Measurements from ENCODE around the gene CUTA.
A peak's percentile ranks its signal among the peaks of the same experiment; 100 is the strongest.

CUTA gene

DNA sequence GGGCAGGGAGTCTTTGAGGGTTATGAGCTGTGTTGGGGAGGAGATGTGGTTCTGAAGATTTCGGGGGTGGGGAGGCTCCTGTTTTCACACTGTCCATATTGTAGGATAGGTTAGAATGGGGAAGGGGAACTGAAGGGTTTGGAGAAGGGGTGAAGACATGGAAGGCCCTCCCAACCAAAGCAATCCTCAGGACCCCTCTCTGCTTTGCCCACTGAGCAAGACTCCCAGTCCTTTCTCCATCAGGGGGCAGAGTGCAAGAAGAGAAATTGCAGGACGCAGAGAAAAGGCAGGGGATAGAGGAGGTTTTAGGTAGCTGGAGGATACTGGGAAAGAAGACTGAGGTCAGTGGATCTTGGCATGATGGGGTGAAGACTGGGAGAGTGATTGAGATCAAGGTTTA lies 5.9 kb upstream of the CUTA start:
- DNase-seq (ENCODE audit: low read depth in 2 of 2), result no peak

DNA sequence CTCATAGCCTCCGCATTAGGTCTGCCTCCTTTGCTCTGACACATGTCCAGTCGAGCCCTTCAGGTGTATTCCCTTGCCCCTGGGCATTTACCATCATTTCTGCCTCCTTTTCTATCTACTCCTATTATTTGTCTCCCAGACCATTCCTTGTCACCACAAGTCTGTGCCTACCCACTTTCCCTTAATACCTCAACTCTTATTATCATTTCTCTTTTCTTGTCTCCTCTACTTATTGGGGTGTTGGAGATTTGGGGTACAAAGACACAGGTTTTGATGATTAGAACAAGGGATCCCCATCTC lies 3.4 kb upstream of the CUTA start:
- DNase-seq (ENCODE audit: low read depth in 2 of 2), result no peak

DNA sequence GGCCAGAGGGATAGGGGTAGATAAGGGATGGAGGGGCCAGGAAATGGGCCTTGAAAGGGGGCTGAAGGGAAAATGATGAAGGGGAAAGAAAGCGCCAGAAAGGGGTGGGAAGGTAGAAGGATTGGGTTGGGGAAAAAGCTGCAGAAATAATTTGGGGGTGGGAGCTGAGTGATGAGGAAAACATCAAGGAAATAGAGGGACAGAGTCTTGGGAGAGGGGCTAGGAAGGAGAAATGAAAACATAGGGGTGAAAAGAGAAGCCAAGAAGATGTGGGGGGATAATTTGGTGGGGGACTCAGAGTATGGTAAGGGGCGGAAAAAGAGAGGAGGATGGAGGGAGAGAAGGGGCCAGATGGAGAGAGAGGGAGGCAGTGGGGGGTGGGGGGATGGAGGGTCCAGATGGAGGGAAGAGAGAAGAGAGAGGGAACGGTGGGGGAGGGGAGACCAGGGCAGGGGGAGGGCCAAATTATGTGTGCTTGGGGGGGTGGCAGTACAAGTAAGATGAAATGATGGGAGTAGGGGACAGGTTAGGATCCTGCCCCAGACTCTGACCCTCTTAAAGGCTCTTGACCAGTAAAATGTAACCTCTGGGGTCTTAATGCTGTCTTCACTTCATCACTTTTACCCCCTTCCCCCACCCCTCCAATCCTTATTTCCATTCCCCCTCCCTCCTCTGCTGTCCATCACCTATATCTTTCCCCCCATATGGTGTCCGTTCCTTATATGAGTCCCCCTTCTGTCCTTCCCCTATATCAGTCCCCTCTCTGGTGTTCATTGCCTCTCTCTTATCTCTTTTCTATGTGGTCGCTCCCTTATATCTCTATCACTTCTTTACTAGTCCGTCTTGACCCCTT lies 2.8 kb upstream of the CUTA start:
- DNase-seq (ENCODE audit: low read depth in 2 of 2), result no peak

DNA sequence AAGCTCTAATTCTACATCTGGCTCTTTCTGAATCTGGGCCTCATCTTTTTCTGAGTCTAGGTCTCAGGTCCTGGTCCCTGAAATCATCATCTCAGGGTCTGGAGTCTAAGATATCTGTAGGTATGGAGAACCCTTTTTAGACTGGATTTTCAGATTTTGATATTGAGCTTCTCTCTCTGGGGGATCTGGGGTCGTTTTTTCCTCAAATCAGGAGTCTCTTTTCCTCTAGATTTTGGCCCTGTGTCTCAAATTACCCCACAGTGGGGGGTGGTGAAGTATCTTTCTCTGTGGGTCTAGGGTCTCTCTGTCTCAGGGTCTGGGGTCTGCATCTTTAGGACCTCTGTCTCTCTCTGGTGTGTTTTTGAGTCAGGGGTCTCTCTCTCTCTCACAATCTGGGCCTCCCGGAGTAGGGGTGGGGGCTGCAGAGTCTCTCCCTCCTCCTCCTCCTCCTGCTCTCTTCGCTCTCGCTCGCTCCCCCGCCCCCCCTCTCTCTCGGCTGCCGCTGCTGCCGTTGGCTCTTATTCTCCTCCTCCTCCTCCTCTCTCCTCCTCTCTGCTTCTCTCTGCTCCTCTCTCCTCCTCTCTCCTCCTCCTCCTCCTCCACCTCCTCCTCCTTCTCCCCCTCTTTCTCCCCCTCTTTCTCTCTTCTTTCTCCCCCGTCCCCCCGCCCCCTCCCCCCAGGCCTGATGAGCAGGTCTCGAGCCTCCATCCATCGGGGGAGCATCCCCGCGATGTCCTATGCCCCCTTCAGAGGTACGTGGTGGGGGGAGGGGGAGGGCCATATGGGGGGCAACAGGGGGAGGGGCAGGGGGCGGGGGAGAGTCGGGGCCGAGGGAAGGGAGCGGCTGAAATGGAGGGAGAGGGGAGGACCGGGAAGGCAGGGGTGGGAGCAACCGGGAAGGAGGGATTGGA lies 1.9 kb upstream of the CUTA start, which contains the start of gene SYNGAP1:
Gene SYNGAP1, plus strand, starts transcription at position 486 of the 911 bp plus-strand sequence. Its CDS starts 200 bp downstream, at position 686.
- DNase-seq (ENCODE audit: low read depth in 2 of 2), result no peak

DNA sequence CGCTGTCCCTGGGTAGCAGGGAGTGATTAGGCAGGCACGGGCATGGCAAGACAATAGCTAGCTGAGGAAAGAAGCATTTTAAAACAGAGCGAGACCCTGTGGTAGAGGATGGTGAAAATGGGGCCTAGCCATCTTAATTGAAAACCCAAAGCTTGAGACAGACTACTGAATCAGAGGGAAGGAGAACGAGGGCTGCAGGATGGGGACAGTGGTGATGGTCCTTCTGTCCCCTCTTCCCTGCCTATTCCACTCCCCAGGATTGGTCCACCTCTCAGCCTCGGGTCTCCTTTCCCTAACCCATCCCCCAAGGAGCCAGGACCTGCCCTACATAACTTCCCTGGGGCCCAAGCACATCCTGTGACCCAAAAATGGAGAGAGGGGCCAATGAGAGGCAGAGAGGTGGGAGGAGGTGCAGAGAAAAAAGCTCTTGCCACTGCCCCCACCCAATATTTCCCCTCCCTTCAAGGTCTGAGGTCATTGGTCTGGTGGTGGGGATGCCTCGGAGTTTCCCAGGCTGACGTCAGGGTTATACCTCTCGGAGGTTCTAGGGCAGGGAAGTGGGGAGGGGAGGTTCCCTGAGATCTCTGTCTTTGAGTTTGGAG lies 884 bp upstream of the CUTA start:
- peak in 1 of 2 donors; percentile 47 for DNase-seq (ENCODE audit: low read depth in 2 of 2)

DNA sequence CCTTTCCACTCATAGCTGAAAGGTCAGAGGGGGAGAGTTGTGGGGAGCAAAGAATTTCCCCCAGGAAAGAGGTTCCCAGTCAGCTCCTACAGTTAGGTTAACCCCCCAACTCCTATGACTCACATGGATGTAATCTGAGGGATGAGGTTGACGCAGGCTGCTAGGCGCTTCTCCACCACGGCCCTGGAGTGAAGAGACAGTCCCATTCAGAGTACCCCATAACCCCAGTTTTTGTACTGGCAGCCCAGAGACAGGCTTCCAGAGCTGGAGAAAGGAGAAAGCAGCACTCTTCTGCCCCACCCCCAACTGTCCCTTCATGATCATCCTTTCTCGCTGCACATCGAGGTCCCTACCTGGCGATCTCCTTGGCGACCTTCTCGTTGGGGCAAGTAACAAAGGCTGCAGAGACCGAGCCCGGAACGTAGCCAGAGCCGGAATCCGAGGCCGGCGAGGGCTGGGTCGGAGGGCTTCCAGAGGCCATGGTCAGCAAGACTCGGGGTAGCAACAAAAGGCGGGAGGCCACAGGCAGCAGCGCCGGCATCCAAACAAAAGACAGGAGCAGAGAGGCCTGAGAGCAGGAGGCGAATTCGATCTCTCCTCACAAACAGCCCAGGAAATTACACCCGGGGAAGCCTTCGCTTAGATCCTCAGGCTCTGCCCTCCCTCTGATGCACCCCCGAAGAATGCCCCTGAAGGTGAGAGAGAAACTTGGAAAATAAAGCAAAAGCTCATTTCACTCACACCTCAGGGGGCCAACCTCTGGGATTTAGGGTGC lies 592 bp downstream of the CUTA start:
- DNase-seq (ENCODE audit: low read depth in 2 of 2), result no peak

DNA sequence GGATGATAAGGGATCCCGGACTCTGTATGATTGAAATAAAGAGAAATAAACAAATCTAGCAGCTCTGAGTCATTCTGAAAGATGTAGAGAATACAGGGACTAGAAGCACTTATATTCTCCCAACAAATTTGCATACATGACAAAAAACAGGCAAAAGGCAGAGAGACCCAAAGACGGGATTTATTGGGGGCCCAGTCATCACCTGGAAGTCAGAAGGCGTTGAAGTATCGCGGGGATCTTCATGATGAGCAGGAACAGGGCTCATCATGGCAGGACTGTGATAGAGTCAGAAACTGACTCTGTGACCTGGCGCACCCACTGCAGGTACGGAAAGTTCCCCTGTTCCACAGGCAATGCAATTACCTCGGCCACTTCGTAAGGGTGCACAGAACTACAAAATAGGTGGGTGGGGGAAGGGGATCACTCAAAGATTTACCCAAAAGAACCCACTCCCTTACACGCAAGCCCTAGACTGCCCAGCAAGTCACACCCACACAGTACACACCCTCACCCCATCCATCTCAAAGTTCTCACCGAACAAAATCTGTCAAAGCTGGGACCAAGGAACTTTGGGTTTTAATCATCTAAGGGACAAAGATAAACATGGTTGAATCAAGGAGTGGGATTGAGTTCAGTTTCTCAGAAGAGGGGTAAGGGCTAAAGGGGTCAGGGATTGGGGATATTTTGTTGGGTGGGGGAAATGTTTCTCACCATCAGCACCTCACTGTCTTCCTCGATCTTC lies 1.4 kb downstream of the CUTA start:
- DNase-seq (ENCODE audit: low read depth in 2 of 2), result no peak

DNA sequence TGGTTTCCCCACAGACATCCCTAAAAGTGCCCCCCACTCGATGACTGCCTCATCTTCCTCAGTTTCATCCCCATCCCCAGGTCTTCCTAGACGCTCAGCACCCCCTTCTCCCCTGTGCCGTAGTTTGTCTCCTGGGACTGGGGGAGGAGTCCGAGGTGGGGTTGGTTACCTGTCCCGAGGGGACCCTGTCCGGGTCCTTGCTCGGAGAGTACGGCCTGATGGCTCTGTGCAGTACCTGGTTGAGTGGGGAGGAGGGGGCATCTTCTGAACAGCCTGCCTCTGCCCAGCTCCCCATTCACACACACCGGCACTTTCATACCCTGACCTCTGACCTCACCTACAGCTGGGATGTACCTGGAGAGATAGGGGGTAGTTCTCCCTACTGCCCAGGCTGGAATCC lies 2.1 kb downstream of the CUTA start:
- no peak for DNase-seq (ENCODE audit: low read depth in 2 of 2)

DNA sequence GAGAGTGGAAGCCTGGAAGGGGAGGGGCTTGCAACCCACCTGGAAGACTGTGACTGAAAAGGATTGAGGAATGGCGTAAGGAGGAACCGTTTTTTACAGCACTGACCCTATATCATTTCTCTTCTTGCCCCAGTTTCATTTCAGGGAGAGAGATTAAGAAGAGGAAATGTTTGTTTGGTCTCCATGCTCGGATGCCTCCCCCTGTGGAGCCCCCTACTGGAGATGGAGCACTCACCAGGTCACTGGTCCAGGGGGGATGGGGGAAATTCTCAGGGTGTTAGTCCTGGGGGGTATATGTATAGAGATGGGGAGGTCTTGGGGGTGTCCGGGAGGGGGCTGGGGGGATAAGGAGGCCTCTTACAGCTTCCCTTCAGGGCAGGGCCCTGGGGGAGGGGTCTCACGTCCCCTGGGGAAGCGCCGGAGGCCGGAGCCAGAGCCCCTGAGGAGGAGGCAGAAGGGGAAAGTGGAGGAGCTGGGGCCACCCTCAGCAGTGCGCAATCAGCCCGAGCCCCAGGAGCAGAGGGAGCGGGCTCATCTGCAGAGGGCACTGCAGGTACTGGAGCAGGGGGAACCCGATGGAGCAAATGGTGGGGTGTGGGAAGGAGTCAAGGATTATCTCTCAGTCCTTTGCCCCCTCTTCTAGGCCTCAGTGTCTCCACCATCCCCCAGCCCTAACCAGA lies 3.2 kb downstream of the CUTA start:
- no peak for DNase-seq (ENCODE audit: low read depth in 2 of 2)

DNA sequence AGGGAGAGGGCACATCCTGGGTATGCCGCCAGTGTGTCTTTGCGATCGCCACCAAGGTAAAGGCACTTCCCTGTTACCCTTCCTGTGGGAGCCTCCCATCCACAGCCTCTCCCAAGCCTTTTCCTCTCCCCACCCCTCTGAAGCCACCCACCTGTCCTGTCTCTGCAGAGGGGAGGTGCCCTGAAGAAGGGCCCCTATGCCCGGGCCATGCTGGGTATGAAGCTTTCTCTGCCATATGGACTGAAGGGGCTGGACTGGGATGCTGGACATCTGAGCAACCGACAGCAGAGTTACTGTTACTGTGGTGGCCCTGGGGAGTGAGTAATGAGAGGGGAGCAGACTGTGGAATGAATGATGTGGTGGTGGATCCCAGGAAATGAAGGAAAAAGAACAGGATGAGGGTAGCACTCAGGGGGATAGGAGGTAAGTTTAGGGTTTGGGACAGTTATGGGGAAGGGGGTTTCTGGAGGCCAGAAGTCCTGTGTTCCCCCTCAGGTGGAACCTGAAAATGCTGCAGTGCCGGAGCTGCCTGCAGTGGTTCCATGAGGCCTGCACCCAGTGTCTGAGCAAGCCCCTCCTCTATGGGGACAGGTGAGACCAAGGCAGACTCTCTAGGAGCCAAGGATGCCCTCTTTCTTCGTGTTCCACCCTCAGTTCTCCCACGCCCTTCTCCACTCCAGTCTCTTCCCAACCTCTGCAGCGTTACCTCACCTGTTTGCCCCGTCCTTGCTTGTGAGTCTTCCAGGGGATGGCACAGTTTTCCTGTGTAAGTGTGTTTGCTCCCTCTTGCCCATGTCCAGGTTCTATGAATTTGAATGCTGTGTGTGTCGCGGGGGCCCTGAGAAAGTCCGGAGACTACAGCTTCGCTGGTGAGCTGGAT lies 4.4 kb downstream of the CUTA start:
- no peak for DNase-seq (ENCODE audit: low read depth in 2 of 2)

DNA sequence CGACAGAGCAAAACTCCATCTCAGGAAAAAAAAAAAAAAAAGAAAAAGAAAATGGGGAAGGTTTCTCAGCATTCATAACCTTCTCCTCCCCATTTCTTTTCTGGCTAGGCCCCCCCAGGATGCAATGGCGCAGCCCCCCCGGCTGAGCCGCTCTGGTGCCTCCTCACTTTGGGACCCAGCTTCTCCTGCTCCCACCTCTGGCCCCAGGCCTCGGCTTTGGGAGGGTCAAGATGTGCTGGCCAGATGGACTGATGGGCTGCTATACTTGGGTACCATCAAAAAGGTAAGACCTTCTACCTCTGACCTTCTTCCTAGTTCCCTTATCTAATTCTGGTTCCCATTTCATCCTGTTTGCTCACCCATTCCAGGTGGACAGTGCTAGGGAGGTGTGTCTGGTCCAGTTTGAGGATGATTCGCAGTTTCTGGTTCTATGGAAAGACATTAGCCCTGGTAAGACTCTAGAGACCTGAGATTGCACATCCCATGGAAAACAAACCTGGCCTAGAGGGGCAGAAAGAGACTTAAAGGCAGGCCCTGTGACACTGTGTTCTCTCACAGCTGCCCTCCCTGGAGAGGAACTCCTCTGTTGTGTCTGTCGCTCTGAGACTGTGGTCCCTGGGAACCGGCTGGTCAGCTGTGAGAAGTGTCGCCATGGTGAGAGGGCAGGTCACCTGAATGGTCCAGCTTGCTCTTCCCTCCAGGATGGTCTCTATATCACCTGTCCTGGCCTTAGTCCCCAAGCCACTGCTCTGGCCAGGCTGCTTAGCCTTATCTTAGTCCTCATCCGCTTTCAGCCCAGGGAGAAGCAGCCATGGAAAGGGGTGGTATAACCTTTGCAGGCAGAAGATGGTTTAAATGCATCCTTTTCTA lies 5.5 kb downstream of the CUTA start:
- DNase-seq (ENCODE audit: low read depth in 2 of 2), result no peak

DNA sequence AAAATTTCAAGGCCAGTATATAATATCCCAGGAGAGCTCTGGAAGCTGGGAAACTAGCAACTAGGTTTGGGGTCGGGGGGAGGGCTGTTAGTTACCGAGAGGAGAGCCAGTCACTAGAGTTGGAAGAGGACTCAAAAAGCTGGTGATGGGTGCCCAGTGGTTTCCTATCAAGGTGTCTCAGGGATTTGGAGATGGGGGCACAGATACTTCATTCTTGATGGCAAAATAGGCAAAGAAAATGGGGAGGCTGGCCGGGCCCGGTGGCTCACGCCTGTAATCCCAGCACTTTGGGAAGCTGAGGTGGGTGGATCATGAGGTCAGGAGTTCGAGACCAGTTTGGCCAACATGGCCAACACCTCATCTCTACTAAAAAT lies 6.3 kb downstream of the CUTA start:
- DNase-seq (ENCODE audit: low read depth in 2 of 2), result no peak

DNA sequence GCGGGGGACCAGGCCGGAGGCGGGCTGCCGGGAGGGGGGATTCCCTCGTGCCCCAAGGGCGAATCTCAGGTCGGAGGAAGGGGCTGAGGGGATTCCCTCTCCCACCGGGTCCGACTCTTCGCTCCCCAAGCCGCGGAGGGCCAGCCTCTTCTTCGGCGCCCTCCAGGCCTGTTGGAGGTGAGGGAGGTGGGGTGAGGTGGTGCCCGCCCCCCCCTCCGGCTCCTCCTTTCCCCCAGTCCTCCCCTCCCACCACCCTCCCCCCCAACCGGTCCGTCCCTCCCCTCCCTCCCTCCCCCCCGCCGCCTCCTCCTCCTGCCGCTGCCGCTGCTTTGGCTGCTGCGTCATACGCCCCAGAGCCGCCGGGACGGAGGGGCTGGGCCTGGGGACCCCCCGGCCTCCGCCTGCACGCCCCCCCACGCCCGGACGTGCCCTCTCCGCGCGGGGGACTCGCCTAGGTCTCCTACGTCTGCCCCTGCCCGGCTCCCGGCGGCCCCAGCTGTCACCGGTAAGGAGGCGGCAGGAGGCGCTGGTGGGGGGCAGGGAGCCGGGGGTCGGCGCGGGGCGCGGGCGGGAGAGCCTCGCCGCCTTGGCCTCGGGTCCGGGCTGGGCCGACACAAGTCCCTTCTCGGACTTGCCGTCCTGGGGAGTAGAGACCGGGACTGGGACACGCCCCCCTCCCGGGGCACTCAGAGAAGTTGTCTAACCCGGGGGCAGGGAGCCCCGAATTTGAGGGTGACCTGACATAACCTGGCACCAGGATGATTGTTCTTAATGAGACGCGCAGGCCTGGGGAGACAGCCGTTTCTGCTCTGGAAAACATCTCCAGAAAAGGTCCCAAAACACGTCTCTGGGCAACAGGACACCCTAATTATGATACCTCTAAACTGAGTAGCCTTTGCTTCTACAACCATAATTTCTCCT lies 6.9 kb downstream of the CUTA start, which contains the start of gene PHF1:
Gene PHF1, plus strand, starts transcription at position 304 of the 921 bp plus-strand sequence. CDS start 1,250 bp downstream, outside the sequence.
- no peak for DNase-seq (ENCODE audit: low read depth in 2 of 2)

DNA sequence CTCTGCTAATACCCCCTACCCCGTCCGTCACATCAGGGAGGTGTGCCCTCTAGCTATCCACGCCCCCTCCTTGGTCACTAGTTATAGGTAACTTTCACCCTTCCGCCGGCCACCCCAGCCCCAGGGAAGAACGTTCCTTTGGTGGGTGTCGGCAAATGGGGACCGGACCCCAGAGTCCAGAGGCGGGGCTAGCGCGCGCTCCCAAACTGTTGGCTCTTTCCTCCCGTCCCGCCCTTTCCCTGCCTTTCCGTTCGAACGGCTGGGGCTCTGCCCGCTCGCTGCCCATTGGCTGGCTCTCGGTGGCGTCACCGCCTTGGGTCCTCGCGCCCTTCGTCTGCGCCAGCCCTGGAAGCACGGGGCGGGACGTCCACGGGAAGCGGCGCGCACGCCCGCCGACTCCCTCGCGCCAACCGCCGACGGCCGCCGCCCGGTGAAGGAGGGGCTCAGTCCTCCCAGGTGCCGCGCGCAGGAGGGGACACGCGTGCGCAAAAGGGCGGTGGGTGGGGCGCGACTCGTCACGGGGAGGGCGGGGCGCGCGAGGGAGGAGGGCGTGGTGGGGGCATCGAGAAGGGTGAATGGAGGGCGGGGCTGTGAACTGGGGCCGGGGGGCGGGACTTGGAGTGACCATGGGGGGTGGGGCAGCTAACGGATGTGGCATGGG lies 7.7 kb downstream of the CUTA start:
- DNase-seq (ENCODE audit: low read depth in 2 of 2), result peak; percentile 96 to 98

DNA sequence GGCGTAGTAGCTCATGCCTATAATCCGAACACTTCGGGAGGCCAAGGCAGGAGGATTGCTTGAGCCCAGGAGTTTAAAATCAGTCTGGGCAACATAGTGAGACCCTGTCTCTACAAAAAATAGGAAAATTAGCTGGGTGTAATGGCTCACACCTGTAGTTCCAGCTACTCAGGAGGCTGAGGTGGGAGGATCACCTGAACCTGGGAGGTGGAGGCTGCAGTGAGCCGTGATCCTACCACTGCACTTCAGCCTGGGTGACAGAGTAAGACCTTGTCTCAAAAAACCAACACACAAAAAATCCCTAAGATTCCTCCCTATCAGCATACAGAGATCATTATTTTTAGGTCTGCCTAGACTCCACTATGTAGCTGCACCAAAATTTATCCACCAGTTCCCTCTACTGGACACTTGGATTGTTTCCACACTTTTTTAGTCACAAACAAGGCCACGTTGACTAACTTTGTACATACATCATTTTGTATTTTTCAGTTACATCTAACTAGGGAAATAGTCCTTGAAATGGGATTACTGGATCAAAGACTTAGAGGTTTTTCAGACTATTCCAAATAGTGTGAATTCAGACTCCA lies 10.7 kb downstream of the CUTA start:
- no peak for DNase-seq (ENCODE audit: low read depth in 2 of 2)

DNA sequence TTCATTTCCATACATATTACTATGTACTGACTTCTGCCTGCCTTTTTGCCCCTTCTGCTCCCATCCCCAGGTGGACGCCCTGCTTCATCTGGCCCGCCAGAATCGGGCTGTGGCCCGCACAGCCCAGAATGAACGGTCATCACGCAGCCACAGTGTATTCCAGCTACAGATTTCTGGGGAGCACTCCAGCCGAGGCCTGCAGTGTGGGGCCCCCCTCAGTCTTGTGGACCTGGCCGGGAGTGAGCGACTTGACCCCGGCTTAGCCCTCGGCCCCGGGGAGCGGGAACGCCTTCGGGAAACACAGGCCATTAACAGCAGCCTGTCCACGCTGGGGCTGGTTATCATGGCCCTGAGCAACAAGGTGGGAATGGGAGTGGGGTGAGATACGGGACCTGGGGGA lies 11.8 kb downstream of the CUTA start:
- no peak for DNase-seq (ENCODE audit: low read depth in 2 of 2)

All from stimulated activated CD4-positive, alpha-beta T cell treated with anti-CD3 and anti-CD28 coated beads, Interleukin-15, amount 100 ng/mL, for 48 hours (primary cell).